ENCODE results near the gene IFI44. TPM values are rescaled to one million over a fixed set of nuclear protein-coding genes. Genes with fewer than 3 reads are reported as not detected.
A peak's percentile ranks its signal among the peaks of the same experiment; 100 is the strongest.

Gene IFI44
- total and polyA plus RNA-seq, 8 donors, result 14.3 to 62.2 (median 23.3) TPM; not detected in 1

- intact Hi-C loops (cut with DNase I; ENCODE audit: low total_unique reads), result no loop called here
- Histone ChIP-seq H3K27me3 (no peaks in the 10 kb centered on the region), H3K9me3 (no peaks in the 10 kb centered on the region), H3K36me3 (no peaks in the 10 kb centered on the region), H3K4me1 (peaks cover 0 to 3% (median 0%) of the 10 kb centered on the region in 4 donors), H3K27ac (no peak overlapping the region), H3K4me3 (no peak overlapping the region)
- DNase-seq, result no peak
- 44 to 69% (median 53%) methylated on average over 2 of the region's 2 CpGs for WGBS, 5 donors
- TF ChIP-seq POLR2AphosphoS5 (IDR thresholded peaks at IDR 0.05) (no peak), EP300 (IDR thresholded peaks at IDR 0.05) (no peak), CTCF (IDR thresholded peaks at IDR 0.05) (no peak), POLR2A (IDR thresholded peaks at IDR 0.05) (no peak)
These were observed 31.6 kb downstream of the IFI44 start for GRCh38 chr1:78681265-78681664.

DNA sequence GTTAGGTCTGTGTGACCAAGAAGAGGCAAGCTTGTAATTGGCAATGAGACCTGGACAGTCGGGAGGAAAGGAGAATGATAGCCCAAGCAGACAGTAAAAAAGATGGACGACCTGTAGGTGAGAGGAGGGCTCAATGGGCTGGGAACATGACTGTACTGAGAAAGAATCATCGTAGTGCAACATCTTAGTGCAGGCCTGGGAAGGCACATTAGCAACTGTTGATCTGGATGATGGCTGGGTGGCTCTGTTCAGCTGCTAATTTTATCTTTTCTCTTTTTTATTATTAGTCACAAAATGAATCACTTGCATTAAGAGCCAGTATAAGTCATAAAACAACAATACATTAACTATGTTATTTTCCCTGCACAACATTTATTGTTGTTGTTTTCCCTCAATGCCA is 32.9 kb downstream of the IFI44 start:
- TF ChIP-seq EP300 (IDR thresholded peaks at IDR 0.05), result no peak
- TF ChIP-seq CTCF (IDR thresholded peaks at IDR 0.05), result no peak
- no peak for TF ChIP-seq POLR2AphosphoS5 (IDR thresholded peaks at IDR 0.05)
- TF ChIP-seq POLR2A (IDR thresholded peaks at IDR 0.05), result no peak
- WGBS, 5 donors, result 53 to 69% (median 57%) methylated on average over 3 of the region's 3 CpGs
- H3K9me3 ChIP-seq, result no peaks in the 10 kb centered on the region
- H3K27ac ChIP-seq, result no peak overlapping the region
- H3K4me3 ChIP-seq, result no peak overlapping the region
- no peaks in the 10 kb centered on the region for H3K4me1 ChIP-seq
- no peaks in the 10 kb centered on the region for H3K36me3 ChIP-seq
- no peaks in the 10 kb centered on the region for H3K27me3 ChIP-seq
- no peak for DNase-seq
- intact Hi-C loops (cut with DNase I; ENCODE audit: low total_unique reads), result no loop called here

- TF ChIP-seq EP300 (IDR thresholded peaks at IDR 0.05) (no peak), CTCF (IDR thresholded peaks at IDR 0.05) (no peak), POLR2A (IDR thresholded peaks at IDR 0.05) (no peak), POLR2AphosphoS5 (IDR thresholded peaks at IDR 0.05) (no peak)
- Histone ChIP-seq H3K36me3 (no peaks in the 10 kb centered on the region), H3K4me1 (no peaks in the 10 kb centered on the region), H3K9me3 (no peaks in the 10 kb centered on the region), H3K4me3 (no peak overlapping the region), H3K27ac (no peak overlapping the region), H3K27me3 (no peaks in the 10 kb centered on the region)
- intact Hi-C loops (cut with DNase I; ENCODE audit: low total_unique reads), result no loop called here
- no peak for DNase-seq
- WGBS, 5 donors, result 46 to 70% (median 49%) methylated on average over 2 of the region's 2 CpGs
These were observed 33.4 kb downstream of the IFI44 start for GRCh38 chr1:78683079-78683478.

GRCh38 chr1:78687315-78687714 is 37.7 kb downstream of the IFI44 start:
- H3K36me3 ChIP-seq, result no peaks in the 10 kb centered on the region
- TF ChIP-seq EP300 (IDR thresholded peaks at IDR 0.05) (no peak), POLR2A (IDR thresholded peaks at IDR 0.05) (no peak), CTCF (IDR thresholded peaks at IDR 0.05) (no peak), POLR2AphosphoS5 (IDR thresholded peaks at IDR 0.05) (no peak)
- H3K4me3 ChIP-seq, result no peak overlapping the region
- no peaks in the 10 kb centered on the region for H3K9me3 ChIP-seq
- peak in 1 of 2 donors; percentile 18 for DNase-seq
- WGBS, 5 donors, result 77 to 95% (median 90%) methylated on average over 1 of the region's 1 CpG
- H3K27me3 ChIP-seq, result no peaks in the 10 kb centered on the region
- intact Hi-C loops (cut with DNase I; ENCODE audit: low total_unique reads), result no loop called here
- H3K27ac ChIP-seq, result no peak overlapping the region
- H3K4me1 ChIP-seq, result no peaks in the 10 kb centered on the region
